GM19372 (cell line): Measurements from ENCODE around the gene MGRN1.
"Not testable (repeated sequence)": the region's sequence is repeated elsewhere in the genome, so short reads cannot be mapped to it uniquely, and the experiment has no call there.

Experiments
- ATAC-seq: cut with Tn5 transposase; IDR thresholded peaks from one replicate; pipeline ENCODE4 v1.9.1; 2021; ENCODE audit warnings: mild to moderate bottlenecking, low read depth, moderate library complexity; ENCODE audit not compliant: unreplicated experiment

The MGRN1 gene

DNA sequence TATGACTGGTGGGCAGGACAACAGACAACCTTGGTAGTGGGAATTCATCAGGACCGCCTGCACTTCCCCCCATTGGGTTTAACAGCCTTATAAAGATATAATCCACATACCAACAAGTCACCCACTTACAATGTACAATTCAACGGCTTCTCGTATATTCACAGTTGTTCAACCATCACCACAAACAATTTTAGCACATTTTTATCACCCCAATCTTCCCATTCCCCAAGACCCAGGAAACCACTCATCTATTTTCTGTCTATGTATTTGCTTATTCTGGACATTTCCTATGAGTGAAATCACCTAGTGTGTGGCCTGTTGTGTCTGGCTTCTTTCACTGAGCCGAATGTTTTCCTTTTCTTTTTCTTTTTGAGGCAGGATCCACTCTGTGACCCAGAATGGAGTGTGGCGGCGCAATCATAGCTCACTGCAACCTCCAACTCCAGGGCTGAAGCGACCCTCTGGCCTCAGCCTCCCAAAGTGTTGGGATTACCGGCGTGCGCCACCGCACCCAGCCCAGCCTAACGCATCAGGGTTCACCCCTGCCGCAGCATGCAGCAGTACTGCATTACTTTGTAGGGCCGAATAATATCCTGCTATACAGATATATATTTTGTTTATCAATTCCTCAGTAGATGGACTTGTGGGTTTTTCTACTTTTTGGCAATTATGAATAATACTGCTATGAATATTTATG lies 98.6 kb downstream of the MGRN1 start:
- ATAC-seq = no peak

DNA sequence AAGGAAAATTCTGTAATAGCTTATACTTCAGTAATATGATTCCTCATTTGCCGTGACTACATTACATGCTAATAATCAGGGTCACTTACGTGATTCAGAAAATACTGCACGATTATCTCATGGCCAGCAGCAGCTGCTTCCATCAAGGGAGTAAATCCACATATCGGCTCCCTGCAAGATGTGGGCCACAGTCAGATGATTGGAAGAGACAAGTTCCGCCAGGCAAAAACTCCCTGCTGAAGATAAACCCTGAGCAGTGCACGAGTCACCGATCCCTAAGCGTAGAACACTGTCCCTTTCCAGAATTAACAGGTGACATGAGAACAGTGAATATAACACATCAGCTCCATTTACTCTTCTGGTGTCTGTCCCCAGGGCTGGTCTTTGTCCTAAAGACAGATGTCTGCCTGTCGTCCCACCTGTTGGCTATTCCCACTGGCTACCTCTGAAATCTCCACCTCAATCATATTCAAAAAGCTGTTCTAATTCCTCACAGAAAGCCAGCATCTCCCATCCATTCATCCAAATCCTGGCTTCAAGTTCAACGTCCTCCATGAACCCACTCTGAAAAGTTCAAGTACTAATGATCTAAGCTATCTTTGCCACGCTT lies 100.1 kb downstream of the MGRN1 start:
- no peak for ATAC-seq

- ATAC-seq = no peak
Measured at GRCh38 chr16:4726616-4727015, 102.0 kb downstream of the MGRN1 start.

DNA sequence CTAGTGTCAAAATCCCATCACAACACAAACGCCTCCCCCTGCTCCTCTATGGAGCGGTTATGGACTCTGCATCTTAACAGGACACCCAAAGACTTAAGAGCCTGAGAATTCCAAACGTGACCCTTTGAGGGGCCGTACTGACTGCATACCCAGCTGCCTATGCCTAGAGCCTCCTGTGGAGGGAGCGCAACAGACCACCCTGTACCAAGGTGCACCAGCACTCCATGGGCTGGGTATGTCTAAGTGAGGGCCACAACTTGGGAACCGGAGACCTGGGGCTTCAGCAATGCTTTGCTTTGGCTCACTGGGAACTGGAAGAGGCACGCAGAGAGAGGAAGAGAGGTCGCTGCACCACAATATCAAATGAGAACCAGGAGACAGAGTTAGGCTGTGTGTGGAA lies 104.0 kb downstream of the MGRN1 start:
- no peak for ATAC-seq

- ATAC-seq = no peak
Measured at GRCh38 chr16:4729876-4730275, 105.2 kb downstream of the MGRN1 start.

- ATAC-seq = no peak
Measured at GRCh38 chr16:4733211-4733742, 108.7 kb downstream of the MGRN1 start.

GRCh38 chr16:4733747-4734062 lies 109.1 kb downstream of the MGRN1 start:
- ATAC-seq = no peak

DNA sequence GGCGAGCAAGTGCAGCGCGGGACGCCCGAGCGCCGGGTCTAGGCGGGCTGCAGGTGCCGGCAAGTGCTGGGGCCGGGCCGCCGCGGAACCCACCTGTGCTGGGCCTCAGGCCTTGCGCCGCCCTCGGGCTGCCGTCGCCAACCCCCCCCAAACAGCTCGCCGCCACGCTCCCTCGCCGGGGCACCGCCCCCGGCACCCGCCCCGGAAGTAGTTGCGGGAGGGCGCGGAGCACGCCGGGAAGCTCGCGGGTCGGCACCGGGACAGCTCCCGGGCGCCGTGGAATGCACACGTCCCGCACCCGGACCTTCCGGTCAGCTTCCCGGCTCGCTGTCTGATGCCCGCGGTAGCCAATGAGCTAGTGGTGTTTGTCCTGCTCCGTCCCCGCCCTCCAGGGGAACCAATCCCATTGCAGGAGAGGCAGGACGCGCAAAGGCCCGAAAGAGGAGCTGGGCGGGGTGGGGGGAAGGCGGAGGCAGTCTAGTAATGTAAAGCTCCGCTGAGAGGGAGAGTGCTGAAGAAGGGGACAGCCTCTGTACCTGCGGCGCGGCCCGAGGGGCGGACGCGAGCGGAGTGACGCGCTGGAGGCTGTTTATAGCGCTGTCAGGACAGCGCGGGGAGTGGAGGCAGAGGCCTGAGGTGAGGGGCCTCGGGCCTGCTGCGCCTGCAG lies 109.6 kb downstream of the MGRN1 start, which contains the start of the genes ANKS3 and DNAAF8:
TSS of gene ANKS3 (minus strand) at position 209 of the 667 bp plus-strand sequence. CDS start 4,122 bp downstream, outside the sequence.
TSS of gene DNAAF8 (plus strand) at position 475 of the 667 bp plus-strand sequence. CDS start 1,978 bp downstream, outside the sequence.
- peak; percentile 79 for ATAC-seq

DNA sequence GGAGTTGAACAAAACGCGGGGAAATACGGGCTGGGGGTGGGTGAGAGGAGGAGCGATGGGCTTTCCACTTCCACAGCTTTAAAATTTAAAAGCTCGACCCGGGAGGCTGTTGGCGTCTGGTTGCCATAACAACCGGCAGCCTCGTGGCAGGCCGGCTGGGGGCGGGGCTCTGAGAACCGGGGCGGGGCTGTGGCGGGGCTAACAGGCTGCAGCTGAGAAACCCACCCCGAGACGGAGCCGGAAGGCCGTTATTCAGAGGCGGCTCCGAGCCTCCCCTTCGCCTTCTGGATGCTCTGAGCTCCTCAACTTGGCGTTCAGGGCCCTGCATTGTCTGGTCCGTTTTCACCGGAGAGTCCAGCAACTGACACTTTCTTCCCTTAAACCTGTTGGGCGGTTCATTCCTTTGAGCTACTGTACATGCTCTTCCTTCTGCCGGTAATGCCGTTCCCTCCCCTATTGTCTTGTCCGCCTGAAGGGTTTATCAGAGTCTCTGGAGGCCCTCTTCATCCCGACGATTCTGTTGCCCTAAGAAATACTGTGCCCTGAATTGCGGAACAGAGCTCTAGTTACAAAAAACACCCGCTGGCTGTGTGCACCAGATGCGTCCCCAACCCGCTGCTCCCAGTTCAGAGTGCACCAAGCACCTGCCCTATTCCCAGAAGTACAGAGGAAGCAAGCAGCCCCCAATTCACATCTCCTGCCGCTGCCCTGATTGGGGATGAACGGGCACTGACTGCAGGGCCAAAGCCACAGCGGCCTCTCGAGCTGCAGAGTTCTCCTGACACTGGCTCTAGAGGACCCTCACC lies 110.3 kb downstream of the MGRN1 start:
- peak; percentile 58 for ATAC-seq

DNA sequence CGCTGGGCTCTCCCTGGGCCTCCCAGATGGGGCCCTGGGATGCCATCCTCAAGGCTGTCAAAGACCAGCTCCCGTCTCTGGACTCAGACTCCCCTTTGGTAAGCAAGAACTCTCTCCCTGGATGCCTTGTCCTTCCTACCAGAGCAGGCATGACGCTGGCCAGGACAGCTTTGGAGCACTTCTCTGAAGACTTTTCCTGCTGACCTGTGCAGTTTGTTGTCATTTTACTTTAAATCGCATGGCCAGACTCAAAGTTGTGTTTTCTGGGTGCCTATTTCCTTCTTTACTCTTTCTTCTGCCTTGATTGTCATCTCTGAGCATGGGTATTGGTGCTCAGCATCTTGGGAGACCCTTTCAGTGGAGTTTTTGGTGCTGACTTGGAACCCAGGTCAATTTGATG lies 111.9 kb downstream of the MGRN1 start:
- no peak for ATAC-seq

- no peak for ATAC-seq
Measured at GRCh38 chr16:4737545-4737944, 112.9 kb downstream of the MGRN1 start.

GRCh38 chr16:4738370-4738769 lies 113.7 kb downstream of the MGRN1 start:
- not testable (repeated sequence) for ATAC-seq
